ENCODE results near the gene PPP1R12C. TPM values are rescaled to one million over a fixed set of nuclear protein-coding genes. Genes with fewer than 3 reads are reported as not detected.
"Not testable (repeated sequence)": the region's sequence is repeated elsewhere in the genome, so short reads cannot be mapped to it uniquely, and the experiment has no call there.

The PPP1R12C gene
- total and polyA plus RNA-seq, 10 of the 15 experiments (the other 5 are each of a cell fraction or from before 2014, with no cell fraction given) = 1.4 to 84.7 (median 20.5) TPM

DNA sequence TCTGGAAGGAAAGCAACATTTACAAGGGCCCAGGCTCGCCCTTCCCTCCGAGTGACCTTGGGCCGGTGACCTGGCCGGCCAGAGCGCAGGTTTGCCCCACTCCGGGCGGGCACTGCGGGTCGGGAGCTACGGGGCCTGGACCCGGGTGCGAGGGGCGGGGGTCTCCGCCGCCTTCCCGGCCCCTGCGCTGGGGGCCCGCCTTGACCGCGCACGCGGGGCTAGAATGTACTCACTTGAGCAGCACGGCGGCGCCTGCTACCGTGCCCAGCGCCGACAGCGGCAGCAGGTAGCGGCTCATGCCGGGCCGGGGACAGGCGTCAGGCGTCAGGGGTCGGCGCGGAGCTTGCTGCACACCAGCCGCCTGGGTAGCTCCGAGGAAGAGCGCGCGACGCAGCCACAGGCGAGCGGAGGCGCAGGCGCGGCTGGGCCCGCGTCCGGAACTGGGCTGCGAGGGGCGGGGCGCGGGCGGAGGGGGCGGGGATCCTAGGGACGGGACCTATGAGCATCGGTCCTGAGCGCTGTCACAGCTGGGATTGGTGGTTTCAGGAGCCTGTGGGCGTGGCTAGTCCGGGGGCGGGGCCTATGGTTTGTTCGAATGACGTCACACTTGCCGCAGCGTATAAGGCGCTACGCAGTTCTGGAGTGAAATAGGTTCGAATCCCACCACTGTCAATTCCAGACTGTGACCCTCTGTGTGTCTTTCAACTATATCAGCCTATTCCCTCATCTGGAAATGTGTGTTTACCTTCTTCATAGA lies 54.5 kb downstream of the PPP1R12C start, which contains the start of gene RDH13 (continued):
- TF ChIP-seq, protein P1, sequence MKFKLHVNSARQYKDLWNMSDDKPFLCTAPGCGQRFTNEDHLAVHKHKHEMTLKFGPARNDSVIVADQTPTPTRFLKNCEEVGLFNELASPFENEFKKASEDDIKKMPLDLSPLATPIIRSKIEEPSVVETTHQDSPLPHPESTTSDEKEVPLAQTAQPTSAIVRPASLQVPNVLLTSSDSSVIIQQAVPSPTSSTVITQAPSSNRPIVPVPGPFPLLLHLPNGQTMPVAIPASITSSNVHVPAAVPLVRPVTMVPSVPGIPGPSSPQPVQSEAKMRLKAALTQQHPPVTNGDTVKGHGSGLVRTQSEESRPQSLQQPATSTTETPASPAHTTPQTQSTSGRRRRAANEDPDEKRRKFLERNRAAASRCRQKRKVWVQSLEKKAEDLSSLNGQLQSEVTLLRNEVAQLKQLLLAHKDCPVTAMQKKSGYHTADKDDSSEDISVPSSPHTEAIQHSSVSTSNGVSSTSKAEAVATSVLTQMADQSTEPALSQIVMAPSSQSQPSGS (IDR thresholded peaks at IDR 0.05; ENCODE audit: low read length) = 0 out of 2 replicates have a peak, but pooled peaks have one; percentile 19
- TF ChIP-seq BCL11A (IDR thresholded peaks at IDR 0.05; ENCODE audit: low read depth, low read length) = no peak
- TF ChIP-seq, protein P2, sequence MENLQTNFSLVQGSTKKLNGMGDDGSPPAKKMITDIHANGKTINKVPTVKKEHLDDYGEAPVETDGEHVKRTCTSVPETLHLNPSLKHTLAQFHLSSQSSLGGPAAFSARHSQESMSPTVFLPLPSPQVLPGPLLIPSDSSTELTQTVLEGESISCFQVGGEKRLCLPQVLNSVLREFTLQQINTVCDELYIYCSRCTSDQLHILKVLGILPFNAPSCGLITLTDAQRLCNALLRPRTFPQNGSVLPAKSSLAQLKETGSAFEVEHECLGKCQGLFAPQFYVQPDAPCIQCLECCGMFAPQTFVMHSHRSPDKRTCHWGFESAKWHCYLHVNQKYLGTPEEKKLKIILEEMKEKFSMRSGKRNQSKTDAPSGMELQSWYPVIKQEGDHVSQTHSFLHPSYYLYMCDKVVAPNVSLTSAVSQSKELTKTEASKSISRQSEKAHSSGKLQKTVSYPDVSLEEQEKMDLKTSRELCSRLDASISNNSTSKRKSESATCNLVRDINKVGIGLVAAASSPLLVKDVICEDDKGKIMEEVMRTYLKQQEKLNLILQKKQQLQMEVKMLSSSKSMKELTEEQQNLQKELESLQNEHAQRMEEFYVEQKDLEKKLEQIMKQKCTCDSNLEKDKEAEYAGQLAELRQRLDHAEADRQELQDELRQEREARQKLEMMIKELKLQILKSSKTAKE (IDR thresholded peaks at IDR 0.05; ENCODE audit: low read depth, poor library complexity, severe bottlenecking) = no peak
- TF ChIP-seq ASH2L (IDR thresholded peaks at IDR 0.05; ENCODE audit: borderline replicate concordance, low read depth) = no peak
- peak; percentile 96 for TF ChIP-seq NBN (IDR thresholded peaks at IDR 0.05)
- TF ChIP-seq EGR1 (IDR thresholded peaks at IDR 0.05; ENCODE audit: borderline replicate concordance in 1 of 2, low read depth in 2 of 2, low read length in 2 of 2) = 0 out of 3 replicates have a peak, but pooled peaks of 1 of the 2 experiments have one; percentile 11

DNA sequence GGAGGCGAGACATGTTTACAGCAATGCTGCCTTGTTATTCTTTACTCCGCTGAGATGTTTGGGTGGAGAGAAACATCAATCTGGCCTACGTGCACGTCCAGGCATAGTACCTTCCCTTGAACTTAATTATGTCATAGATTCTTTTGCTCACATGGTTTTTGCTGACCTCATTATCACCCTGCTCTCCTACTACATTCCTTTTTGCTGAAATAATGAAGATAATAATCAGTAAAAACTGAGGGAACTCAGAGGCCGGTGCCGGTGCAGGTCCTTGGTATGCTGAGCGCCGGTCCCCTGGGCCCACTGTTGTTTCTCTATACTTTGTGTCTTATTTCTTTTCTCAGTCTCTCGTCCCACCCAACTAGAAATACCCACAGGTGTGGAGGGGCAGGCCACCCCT lies 57.1 kb downstream of the PPP1R12C start:
- POLR2A ChIA-PET; H3K9me3 ChIP-seq (replicated peaks; ENCODE audit: control insufficient read depth, insufficient read depth, low read length); H3K27me3 ChIP-seq (replicated peaks in 1 of 2; ENCODE audit: control insufficient read depth in 2 of 2, insufficient read depth in 2 of 2, low read length in 1 of 2); H3K4me3 ChIP-seq; H3K79me2 ChIP-seq (ENCODE audit: control insufficient read depth, insufficient read depth, low read length); H3K4me1 ChIP-seq (ENCODE audit: control insufficient read depth, insufficient read depth, low read length); DNase-seq (ENCODE audit: low read depth, low spot score); SMC1A ChIA-PET (ENCODE audit: uncharacterized antibody, unreplicated experiment); CTCF ChIA-PET; H3K27ac ChIP-seq (ENCODE audit: control insufficient read depth, insufficient read depth); H3K4me2 ChIP-seq (ENCODE audit: control insufficient read depth, insufficient read depth); H3K36me3 ChIP-seq (ENCODE audit: control insufficient read depth in 2 of 2, insufficient read depth in 2 of 2, low read length in 1 of 2); ATAC-seq; RAD21 ChIA-PET (ENCODE audit: unreplicated experiment); in situ Hi-C loops (cut with MboI); BruUV-seq (replicated peaks); intact Hi-C loops (cut with micrococcal nuclease; ENCODE audit: unreplicated experiment); H2AFZ ChIP-seq (ENCODE audit: control insufficient read depth, low read depth, low read length); FAIRE-seq; H4K20me1 ChIP-seq (ENCODE audit: control insufficient read depth, insufficient read depth); H3K9ac ChIP-seq (ENCODE audit: control insufficient read depth, insufficient read depth, low read length): not testable (repeated sequence)
- WGBS (ENCODE audit: insufficient coverage, insufficient replicate concordance, low lambda C conversion rate, missing lambda C conversion rate) = 82% methylated on average over 9 of the region's 9 CpGs
